22Rv1 (cell line): ENCODE results near the gene KIF25.

Source experiments
- H3K27ac ChIP-seq: fragments of 450-650 bp; 2 replicates; pipeline ENCODE4 v1.5.1; 2017
- ZFX ChIP-seq: fragments of 450-650 bp; IDR thresholded peaks from 2 replicates; pipeline ENCODE4 v1.6.1; 2017; ENCODE audit warnings: antibody characterized with exemption, borderline replicate concordance
- TF ChIP-seq, protein P1 (sequence below): fragments of 450-650 bp; IDR thresholded peaks from 2 replicates; pipeline ENCODE4 v1.5.1; 2017; ENCODE audit warnings: mild to moderate bottlenecking

KIF25 gene

DNA sequence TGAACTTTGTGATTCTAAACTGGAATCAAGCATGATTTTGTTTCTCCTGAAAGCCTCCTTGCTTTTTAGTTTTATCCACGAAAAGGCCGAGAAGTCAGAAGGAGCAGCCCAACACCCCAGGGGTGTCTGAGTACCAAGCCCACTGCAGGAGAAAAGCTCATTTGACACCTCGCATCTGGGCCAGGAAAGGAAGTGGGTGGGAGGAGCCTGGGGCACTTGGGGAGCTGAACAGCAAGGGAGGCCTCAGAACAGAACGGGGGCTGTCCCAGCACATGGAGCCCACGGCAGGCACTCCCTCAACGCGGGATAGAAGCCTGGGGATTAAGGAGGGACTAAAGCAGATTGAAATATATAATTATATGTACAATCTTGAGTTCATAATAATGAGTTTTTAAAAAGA is 6.6 kb downstream of the KIF25 start:
- TF ChIP-seq, protein P1, sequence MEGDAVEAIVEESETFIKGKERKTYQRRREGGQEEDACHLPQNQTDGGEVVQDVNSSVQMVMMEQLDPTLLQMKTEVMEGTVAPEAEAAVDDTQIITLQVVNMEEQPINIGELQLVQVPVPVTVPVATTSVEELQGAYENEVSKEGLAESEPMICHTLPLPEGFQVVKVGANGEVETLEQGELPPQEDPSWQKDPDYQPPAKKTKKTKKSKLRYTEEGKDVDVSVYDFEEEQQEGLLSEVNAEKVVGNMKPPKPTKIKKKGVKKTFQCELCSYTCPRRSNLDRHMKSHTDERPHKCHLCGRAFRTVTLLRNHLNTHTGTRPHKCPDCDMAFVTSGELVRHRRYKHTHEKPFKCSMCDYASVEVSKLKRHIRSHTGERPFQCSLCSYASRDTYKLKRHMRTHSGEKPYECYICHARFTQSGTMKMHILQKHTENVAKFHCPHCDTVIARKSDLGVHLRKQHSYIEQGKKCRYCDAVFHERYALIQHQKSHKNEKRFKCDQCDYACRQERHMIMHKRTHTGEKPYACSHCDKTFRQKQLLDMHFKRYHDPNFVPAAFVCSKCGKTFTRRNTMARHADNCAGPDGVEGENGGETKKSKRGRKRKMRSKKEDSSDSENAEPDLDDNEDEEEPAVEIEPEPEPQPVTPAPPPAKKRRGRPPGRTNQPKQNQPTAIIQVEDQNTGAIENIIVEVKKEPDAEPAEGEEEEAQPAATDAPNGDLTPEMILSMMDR, result no peak
- no peak for TF ChIP-seq ZFX
- no peak overlapping the region for H3K27ac ChIP-seq

DNA sequence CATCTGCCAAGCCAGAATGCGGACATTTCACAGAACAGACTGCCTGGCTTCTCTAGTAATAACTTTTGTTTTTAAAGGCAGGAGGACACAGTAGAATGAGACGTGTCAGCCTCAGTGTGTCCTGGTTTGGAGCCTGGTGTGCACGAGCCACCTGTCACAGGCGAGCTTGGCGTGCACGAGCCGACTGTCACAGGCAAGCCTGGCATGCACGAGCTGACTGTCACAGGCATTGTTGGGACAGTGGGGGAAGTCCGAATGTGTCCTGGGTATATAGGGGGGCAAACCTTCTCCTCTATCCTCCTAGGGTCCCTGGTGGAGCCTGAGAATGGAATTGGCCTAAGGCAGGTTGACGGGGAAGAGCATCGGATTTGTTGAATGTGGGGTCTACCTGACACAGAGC is 7.5 kb downstream of the KIF25 start:
- TF ChIP-seq, protein P1, result no peak
- TF ChIP-seq ZFX, result no peak
- no peak overlapping the region for H3K27ac ChIP-seq

DNA sequence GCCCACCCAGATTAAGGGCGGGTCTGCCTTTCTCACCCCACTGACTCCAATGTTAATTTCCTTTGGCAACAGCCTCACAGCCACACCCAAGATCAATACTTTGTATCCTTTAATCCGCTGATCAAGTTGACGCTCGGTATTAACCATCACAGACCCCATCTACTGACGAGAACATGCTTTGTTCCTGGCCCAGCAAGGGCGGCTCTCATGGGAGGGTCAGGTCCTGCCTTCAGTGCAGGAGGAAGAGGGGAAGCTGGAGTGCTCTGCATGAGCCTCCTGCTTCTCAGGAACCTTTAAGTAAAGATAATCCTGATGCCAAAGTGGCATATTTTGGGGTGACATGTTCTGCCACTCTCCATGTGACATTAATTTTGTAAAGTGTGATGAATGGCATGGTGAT is 8.3 kb downstream of the KIF25 start:
- TF ChIP-seq, protein P1, result no peak
- no peak for TF ChIP-seq ZFX
- H3K27ac ChIP-seq, result no peak overlapping the region

DNA sequence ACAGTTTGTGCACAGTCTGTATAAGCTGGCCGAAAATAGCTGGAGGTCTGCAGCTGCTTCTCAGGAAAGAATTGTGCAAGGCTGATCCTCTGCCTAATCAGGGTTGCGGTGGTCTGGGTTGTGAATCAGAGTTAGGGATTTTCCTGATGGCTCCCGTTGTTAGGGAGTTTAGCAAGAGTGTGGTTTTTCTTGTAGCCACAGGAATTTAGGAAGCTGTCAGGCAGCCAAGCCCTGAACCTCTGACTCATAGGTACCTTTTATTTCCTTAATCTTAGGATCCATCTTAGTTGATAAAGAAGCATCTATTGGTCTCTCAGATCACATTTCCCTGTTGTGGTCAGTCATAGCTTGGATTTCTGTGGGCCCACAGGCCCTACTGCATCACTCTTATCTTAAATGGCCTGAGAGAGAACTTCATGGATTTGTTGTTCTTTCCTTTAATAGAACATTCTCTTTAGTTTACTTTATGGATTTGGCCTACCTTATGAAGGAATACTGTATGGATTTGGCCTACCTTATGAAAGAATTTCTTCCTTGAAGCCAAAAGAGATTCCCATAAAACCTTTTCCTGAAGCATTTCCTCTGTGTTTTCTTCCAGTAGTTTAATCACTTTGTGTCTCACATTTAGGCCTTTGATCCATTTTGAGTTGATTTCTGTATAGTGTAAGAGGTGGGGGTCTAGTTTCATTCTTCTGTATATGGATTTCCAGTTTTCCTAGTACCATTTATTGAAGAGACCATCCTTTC is 10.3 kb downstream of the KIF25 start:
- no peak for TF ChIP-seq ZFX
- TF ChIP-seq, protein P1, result no peak
- no peak overlapping the region for H3K27ac ChIP-seq

DNA sequence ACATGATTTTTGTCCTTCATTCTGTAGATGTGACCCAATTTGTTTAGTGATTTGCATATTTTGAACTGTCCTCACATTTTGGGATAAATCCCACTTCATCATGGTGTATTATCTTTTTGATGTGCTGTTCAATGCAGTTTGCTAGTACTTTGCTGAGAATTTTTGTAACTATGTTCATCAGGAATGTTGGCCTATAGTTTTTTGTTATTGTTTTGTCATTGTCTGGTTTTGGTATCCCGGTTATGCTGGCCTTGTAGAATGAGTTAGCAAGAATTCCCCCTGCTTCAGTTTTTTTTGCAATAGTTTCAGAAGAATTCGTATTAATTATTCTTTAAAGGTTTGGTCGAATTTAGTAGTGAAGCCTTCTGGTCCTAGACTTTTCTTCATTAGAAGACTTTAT is 11.9 kb downstream of the KIF25 start:
- no peak for TF ChIP-seq ZFX
- TF ChIP-seq, protein P1, result no peak
- H3K27ac ChIP-seq, result no peak overlapping the region

DNA sequence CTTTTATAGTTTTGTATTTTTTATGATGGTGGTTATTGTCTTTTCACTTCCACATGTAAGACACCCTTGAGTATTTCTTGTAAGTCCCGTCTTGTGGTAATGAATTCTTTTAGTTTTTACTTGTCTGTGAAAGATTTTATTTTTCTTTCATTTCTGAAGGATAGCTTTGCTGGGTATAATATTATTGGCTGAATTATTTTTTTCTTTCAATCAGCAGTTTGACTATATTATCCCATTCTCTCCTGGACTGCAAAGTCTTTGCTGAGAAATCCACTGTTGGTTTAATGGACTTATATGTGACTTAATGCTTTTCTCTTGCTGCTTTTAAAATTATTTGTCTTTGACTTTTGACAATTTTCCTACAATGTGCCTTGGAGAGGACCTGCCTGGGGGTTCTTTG is 13.8 kb downstream of the KIF25 start:
- H3K27ac ChIP-seq, result no peak overlapping the region

More for the DNA sequence above, 13.8 kb downstream of the KIF25 start:
- TF ChIP-seq ZFX, result no peak
- TF ChIP-seq, protein P1, result no peak
